Measurements from ENCODE around the gene ZNF584. TPM values are rescaled to one million over a fixed set of nuclear protein-coding genes. Genes with fewer than 3 reads are reported as not detected.
"Not testable (repeated sequence)": the region's sequence is repeated elsewhere in the genome, so short reads cannot be mapped to it uniquely, and the experiment has no call there.

The ZNF584 gene
- total RNA-seq, 1 experiment from 2014 or later: 17.2 TPM

- DNase-seq (ENCODE audit: low read depth): not testable (repeated sequence)
Observed at GRCh38 chr19:58403920-58404478, 4.5 kb upstream of the ZNF584 start.

GRCh38 chr19:58406818-58407657, 1.4 kb upstream of the ZNF584 start:
- DNase-seq (ENCODE audit: low read depth): peak; percentile 28

DNA sequence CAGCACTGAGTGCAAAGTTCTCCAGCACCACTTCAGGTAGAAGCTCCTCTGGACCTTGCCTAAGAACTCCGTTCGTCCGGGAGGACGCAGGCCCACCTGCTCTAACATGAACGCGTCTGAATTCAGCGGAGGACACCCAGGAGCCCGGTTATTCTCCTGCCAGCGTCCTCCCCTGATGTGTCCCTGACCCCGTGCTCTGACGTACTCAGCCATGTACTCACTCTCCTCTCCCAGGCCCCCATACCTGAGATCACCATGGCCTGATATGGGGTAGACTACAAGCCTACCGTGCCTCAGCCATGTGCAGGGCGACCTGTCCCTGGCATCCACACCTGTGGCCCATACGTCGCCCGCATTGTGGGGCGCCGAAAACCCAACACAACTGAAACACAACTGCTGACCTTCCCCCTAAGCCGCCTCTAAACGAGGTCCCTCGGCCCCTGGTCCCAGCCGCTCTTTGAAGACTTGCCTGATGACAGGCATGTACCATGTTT, 744 bp upstream of the ZNF584 start:
- DNase-seq (ENCODE audit: low read depth): no peak

- peak; percentile 47 for DNase-seq (ENCODE audit: low read depth)
Observed at GRCh38 chr19:58409010-58409790, 751 bp downstream of the ZNF584 start.

DNA sequence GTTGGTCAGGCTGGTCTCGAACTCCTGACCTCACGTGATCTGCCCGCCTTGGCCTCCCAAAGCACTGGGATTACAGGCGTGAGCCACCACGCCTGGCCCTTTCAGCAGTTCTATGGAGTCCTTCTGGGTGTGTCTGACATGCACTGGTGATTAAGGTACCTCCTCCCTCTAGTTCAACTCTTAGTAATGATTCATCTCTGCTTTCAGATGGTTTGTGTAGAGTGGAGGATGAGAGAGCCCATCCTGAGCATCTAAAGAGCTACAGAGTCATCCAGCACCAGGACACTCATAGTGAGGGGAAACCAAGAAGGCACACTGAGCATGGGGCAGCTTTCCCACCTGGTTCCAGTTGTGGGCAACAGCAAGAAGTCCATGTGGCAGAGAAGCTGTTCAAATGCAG, 8.2 kb downstream of the ZNF584 start:
- no peak for DNase-seq (ENCODE audit: low read depth)

GRCh38 chr19:58417071-58417470, 8.6 kb downstream of the ZNF584 start:
- DNase-seq (ENCODE audit: low read depth): no peak

DNA sequence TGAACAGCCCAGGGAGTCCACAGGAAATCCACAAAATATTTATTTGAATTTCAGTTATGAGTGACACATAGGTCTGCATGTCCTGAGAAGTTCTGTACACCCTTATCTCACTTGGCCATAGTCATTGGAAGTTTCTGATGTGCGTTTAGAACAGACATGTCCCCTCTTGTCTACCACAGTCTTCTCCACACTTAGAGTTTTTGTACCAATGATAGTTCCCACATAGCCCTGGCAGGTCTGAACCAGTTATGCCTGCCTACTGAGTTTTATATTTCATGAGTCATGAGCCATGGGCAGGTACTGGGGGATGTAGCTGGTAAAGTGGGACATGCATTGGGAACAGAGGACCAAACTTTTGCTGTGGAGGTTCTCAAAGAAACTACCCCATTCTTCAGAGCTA, 20.2 kb downstream of the ZNF584 start:
- DNase-seq (ENCODE audit: low read depth): no peak

- no peak for DNase-seq (ENCODE audit: low read depth)
Observed at GRCh38 chr19:58429745-58430144, 21.3 kb downstream of the ZNF584 start.

DNA sequence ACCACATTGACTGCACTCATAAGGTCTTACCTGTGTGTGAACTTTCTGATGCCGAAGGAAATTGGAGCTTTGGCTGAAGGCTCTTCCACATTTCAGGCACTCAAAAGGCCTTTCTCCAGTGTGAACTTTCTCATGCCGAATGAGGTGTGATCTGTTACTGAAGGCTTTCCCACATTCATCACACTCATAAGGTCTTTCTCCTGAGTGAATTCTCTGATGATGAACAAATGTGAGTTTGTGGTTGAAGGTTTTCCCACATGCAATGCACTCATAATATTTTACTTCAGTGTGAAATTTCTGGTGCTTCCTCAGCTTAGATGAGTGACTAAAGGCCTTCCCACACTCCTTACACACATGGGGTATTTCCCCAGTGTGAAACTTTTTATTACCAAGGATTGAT, 25.8 kb downstream of the ZNF584 start:
- peak; percentile 30 for DNase-seq (ENCODE audit: low read depth)

GRCh38 chr19:58439576-58440554, 31.4 kb downstream of the ZNF584 start, which contains the start of gene ZNF132:
Gene ZNF132, minus strand, starts transcription at chr19:58440153. Its CDS starts 332 bp downstream, at chr19:58439821.
- peak; percentile 99 for DNase-seq (ENCODE audit: low read depth)

GRCh38 chr19:58440556-58440955, 32.1 kb downstream of the ZNF584 start:
- DNase-seq (ENCODE audit: low read depth): no peak

GRCh38 chr19:58442986-58443385, 34.5 kb downstream of the ZNF584 start:
- not testable (repeated sequence) for DNase-seq (ENCODE audit: low read depth)

- DNase-seq (ENCODE audit: low read depth): not testable (repeated sequence)
Observed at GRCh38 chr19:58448860-58449259, 40.4 kb downstream of the ZNF584 start.

DNA sequence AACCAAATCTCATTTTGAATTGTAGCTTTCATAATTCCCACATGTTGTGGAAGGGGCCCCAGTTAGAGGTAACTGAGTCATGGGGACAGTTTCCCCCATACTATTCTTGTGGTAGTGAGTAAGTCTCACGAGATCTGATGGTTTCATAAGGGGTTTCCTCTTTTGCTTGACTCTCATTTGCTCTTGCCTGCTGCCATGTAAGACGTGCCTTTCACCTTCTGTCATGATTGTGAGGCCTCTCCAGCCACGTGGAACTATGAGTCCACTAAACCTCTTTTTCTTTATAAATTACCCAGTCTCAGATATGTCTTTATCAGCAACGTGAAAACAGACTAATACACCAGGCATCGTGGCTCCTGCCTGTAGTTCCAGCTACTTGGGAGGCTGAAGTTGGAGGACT, 41.5 kb downstream of the ZNF584 start:
- not testable (repeated sequence) for DNase-seq (ENCODE audit: low read depth)

- DNase-seq (ENCODE audit: low read depth): no peak
Observed at GRCh38 chr19:58450856-58451357, 42.5 kb downstream of the ZNF584 start.

GRCh38 chr19:58451358-58452101, 43.1 kb downstream of the ZNF584 start, which contains the start of gene ZNF324B:
Gene ZNF324B, plus strand, starts transcription at chr19:58451622. Its CDS starts 2,080 bp downstream, at chr19:58453702.
- DNase-seq (ENCODE audit: low read depth): peak; percentile 96

- DNase-seq (ENCODE audit: low read depth): no peak
Observed at GRCh38 chr19:58453743-58454142, 45.3 kb downstream of the ZNF584 start.

DNA sequence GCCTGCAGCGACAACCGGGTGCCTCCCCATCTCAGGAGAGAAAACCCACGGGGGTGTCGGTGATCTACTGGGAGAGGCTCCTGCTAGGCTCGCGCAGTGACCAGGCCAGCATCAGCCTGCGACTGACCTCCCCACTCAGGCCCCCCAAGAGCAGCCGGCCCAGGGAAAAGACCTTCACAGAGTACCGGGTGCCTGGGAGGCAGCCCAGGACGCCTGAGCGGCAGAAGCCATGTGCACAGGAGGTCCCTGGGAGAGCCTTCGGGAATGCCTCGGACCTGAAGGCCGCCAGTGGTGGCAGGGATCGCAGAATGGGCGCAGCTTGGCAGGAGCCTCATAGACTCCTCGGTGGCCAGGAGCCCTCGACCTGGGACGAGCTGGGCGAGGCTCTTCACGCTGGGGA, 46.9 kb downstream of the ZNF584 start:
- DNase-seq (ENCODE audit: low read depth): no peak

- DNase-seq (ENCODE audit: low read depth): no peak
Observed at GRCh38 chr19:58456111-58456510, 47.7 kb downstream of the ZNF584 start.

- no peak for DNase-seq (ENCODE audit: low read depth)
Observed at GRCh38 chr19:58460039-58460438, 51.6 kb downstream of the ZNF584 start.

Data from RPMI7951 (cell line).